OCI-LY7 (cell line): ENCODE results near the gene CORIN.

Experiments
- EZH2phosphoT487 ChIP-seq: fragments of 200-600 bp; sonication (generic); IDR thresholded peaks from 2 replicates; pipeline ENCODE4 v1.6.1; 2018; ENCODE audit warnings: low read depth, borderline replicate concordance, mild to moderate bottlenecking, mixed run types, antibody characterized with exemption, low read length, moderate library complexity, mixed read lengths
- TF ChIP-seq, protein P1 (sequence below): fragments of 200-600 bp; sonication (generic); conservative IDR thresholded peaks from 2 replicates; pipeline ENCODE4 v1.5.1; 2014; ENCODE audit warnings: mild to moderate bottlenecking, antibody characterized with exemption, low read length, moderate library complexity, mixed read lengths

DNA sequence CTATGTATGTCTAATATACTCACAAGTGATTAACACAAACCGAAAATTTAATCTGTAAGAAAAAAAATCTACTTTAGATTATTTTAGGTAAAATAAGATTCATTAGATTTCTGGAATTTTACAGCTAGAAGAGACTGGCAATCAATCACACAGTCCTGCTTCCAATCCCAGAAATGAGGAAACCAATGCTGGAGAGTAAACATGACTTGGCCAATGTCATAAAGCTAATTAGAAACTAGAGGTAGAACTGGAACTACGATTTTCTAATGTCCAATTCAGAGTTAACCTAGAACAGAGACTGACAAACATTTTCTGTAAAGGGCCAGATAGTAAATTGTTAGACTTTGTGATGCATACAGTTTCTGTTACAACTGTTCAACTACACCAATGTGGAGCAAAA is 123.6 kb downstream of the CORIN start:
- TF ChIP-seq, protein P1, sequence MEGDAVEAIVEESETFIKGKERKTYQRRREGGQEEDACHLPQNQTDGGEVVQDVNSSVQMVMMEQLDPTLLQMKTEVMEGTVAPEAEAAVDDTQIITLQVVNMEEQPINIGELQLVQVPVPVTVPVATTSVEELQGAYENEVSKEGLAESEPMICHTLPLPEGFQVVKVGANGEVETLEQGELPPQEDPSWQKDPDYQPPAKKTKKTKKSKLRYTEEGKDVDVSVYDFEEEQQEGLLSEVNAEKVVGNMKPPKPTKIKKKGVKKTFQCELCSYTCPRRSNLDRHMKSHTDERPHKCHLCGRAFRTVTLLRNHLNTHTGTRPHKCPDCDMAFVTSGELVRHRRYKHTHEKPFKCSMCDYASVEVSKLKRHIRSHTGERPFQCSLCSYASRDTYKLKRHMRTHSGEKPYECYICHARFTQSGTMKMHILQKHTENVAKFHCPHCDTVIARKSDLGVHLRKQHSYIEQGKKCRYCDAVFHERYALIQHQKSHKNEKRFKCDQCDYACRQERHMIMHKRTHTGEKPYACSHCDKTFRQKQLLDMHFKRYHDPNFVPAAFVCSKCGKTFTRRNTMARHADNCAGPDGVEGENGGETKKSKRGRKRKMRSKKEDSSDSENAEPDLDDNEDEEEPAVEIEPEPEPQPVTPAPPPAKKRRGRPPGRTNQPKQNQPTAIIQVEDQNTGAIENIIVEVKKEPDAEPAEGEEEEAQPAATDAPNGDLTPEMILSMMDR = no peak
- no peak for TF ChIP-seq EZH2phosphoT487
